Suprapubic skin (tissue), 4 donors: ENCODE results near the gene NDUFB11. TPM values are rescaled to one million over a fixed set of nuclear protein-coding genes. Genes with fewer than 3 reads are reported as not detected.

Source experiments
- DNase-seq, 2 donors: peaks; one replicate each; pipeline ENCODE4 v3.0.0-alpha.2; 2019; ENCODE audit warnings: low spot score in 2 of 2
- H3K27ac ChIP-seq: fragments of 200-600 bp; sonication (generic); one replicate; pipeline ENCODE4 v1.5.1; 2019
- H3K27me3 ChIP-seq: fragments of 200-600 bp; sonication (generic); one replicate; pipeline ENCODE4 v1.5.1; 2019
- H3K36me3 ChIP-seq: fragments of 200-600 bp; sonication (generic); one replicate; pipeline ENCODE4 v1.5.1; 2019
- H3K4me1 ChIP-seq: fragments of 200-600 bp; sonication (generic); one replicate; pipeline ENCODE4 v1.5.1; 2019
- H3K4me3 ChIP-seq: fragments of 200-600 bp; sonication (generic); one replicate; pipeline ENCODE4 v1.5.1; 2019; ENCODE audit warnings: mild to moderate bottlenecking
- H3K9me3 ChIP-seq: fragments of 200-600 bp; sonication (generic); one replicate; pipeline ENCODE4 v1.5.1; 2019
- EP300 ChIP-seq: sonication (generic); formaldehyde crosslinking; IDR thresholded peaks from one replicate; pipeline ENCODE4 v1.6.1; 2017; ENCODE audit warnings: antibody characterized with exemption
- POLR2A ChIP-seq, 2 donors: fragments of 450-650 bp; IDR thresholded peaks; one replicate each; pipeline ENCODE4 v1.6.1; 2017; ENCODE audit warnings: antibody characterized with exemption in 2 of 2, mild to moderate bottlenecking in 2 of 2, moderate library complexity in 2 of 2
- POLR2AphosphoS5 ChIP-seq, 3 donors: sonication (generic); formaldehyde crosslinking; IDR thresholded peaks; one replicate each; pipeline ENCODE4 v1.6.1; 2017; ENCODE audit warnings: antibody characterized with exemption in 3 of 3
- WGBS: methylation state at CpG from one replicate; pipeline ENCODE4 v1.1.5; 2018; 5-methylcytosine and 5-hydroxymethylcytosine counted together
- total RNA-seq, 4 donors: library from RNA; depleted of rRNA; stranded (reverse); fragments of >200 nt; gene quantifications; one replicate each; pipeline ENCODE4 v1.1.0, GENCODE V29; 2016
- TF ChIP-seq, protein P1 (sequence below), 2 donors: fragments of 200-600 bp in 1 of 2; fragments of 450-650 bp in 1 of 2; sonication (generic) in 1 of 2; IDR thresholded peaks; one replicate each; pipeline ENCODE4 v1.5.1; 2016 to 2019; ENCODE audit warnings: antibody characterized with exemption in 2 of 2, mild to moderate bottlenecking in 1 of 2, moderate library complexity in 1 of 2

NDUFB11 gene
- total RNA-seq, 4 donors from 2014 or later: 28.0 to 67.3 (median 51.7) TPM

DNA sequence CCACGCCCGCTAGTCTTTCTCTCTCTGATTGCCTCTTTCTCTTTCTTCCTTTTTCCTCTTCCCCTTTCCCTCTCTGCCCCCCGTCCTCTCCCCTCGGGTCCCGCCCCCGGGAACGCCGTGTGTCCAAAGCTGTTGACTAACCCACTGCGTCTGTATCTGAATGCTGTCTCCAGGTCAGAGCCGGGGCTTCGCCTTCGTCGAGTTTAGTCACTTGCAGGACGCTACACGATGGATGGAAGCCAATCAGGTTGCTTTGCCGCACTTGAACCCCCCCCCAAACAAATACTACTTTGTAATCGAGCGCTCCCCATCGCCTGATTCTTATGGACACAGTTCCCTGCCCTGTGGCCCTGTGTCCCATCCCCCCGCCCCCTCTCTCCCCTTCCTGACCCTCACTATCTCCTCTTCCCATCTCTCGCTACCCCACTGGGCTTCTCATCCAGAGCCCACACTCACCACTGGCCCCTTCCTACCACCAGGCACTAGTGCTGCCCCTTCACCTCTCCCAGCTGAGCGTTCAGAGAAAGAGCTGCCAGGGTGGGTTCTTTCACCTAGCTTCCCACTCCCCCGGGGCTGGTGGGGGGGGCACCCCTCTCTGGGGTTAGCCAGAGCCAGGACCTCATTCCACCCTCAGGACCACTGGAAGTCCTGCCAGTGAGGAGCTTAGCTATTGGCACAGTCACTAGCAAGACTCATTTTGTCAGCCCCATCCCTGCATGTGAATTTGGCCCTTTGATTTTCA lies 30.5 kb upstream of the NDUFB11 start:
- Histone ChIP-seq H3K9me3 (no peaks in the 10 kb centered on the region), H3K27ac (no peak overlapping the region), H3K4me1 (peaks cover 4% of the 10 kb centered on the region), H3K4me3 (no peak overlapping the region), H3K36me3 (peaks cover 73% of the 10 kb centered on the region), H3K27me3 (no peaks in the 10 kb centered on the region)
- TF ChIP-seq, protein P1, sequence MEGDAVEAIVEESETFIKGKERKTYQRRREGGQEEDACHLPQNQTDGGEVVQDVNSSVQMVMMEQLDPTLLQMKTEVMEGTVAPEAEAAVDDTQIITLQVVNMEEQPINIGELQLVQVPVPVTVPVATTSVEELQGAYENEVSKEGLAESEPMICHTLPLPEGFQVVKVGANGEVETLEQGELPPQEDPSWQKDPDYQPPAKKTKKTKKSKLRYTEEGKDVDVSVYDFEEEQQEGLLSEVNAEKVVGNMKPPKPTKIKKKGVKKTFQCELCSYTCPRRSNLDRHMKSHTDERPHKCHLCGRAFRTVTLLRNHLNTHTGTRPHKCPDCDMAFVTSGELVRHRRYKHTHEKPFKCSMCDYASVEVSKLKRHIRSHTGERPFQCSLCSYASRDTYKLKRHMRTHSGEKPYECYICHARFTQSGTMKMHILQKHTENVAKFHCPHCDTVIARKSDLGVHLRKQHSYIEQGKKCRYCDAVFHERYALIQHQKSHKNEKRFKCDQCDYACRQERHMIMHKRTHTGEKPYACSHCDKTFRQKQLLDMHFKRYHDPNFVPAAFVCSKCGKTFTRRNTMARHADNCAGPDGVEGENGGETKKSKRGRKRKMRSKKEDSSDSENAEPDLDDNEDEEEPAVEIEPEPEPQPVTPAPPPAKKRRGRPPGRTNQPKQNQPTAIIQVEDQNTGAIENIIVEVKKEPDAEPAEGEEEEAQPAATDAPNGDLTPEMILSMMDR (IDR thresholded peaks at IDR 0.05): no peak
- TF ChIP-seq POLR2AphosphoS5 (IDR thresholded peaks at IDR 0.05): no peak
- TF ChIP-seq EP300: no peak
- TF ChIP-seq POLR2A (IDR thresholded peaks at IDR 0.05): no peak
- peak in 1 of 2 donors; percentile 38 for DNase-seq
- 84% methylated on average over 23 of the region's 23 CpGs for WGBS

DNA sequence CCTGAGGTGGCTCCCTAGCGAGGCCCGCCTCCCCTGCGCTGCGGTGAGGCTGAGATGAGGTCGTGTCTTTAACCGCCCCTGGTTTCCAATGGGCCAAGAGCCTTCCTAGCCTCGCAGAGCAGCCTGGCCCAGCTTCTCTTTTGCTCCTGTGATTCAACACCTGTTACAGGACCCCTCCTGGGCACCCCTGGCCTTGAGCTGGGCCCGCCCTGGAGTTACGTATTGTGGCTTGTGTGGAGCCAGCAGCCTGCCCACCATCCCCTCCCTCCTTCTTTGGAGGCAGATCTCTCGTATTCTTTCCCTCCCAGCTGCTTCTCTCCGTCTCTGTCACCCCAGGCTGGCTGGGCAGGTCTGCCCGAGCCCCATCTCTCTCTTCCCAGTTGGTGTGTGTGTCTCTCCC lies 29.9 kb upstream of the NDUFB11 start:
- DNase-seq: peak in 1 of 2 donors; percentile 50
- H3K4me3 ChIP-seq: no peak overlapping the region
- H3K27me3 ChIP-seq: no peaks in the 10 kb centered on the region
- no peaks in the 10 kb centered on the region for H3K9me3 ChIP-seq
- peaks cover 4% of the 10 kb centered on the region for H3K4me1 ChIP-seq
- TF ChIP-seq POLR2AphosphoS5 (IDR thresholded peaks at IDR 0.05): no peak
- TF ChIP-seq POLR2A (IDR thresholded peaks at IDR 0.05): no peak
- TF ChIP-seq, protein P1 (IDR thresholded peaks at IDR 0.05): no peak
- no peak for TF ChIP-seq EP300
- H3K27ac ChIP-seq: no peak overlapping the region
- H3K36me3 ChIP-seq: peaks cover 79% of the 10 kb centered on the region
- WGBS: 82% methylated on average over 12 of the region's 12 CpGs

DNA sequence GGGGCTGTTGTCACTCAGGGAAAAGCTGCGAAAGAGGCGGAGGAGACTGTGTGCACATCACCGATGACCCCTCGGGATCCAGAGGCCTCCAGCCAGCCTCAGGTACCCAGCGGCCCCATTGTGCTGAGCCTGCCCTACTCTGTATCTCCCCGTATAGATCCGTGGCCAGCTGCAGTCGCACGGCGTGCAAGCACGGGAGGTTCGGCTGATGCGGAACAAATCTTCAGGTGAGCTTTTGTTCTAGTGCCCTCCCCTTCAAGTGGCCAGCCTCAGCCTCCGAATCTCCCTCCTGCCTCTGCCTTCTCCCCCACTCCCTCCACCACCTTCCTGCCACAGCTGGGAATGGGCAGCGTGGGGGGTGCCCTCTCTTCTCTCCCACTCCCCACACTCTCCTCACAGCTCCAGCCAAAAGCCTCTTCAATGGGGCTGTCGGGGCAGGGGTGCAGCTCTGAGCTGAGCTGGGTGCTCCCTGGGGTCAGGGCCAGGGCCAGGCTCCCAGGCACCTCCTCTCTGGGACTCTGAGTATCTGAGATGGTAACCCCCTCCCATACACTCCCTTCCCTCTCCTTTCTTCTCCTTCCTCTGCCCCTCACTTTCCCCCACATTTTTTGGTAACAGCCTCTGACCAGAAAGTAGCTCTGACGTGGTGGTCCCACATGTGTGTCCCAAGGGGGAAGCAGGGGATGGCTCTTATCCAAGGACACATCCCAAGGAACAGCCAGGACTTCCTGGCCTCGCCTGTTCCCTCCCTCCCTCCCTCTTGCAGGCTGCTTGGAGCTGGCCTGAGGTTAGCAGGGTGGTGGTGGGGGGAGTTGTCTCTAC lies 28.7 kb upstream of the NDUFB11 start:
- no peak overlapping the region for H3K4me3 ChIP-seq
- DNase-seq: peak in 1 of 2 donors; percentile 39
- H3K4me1 ChIP-seq: no peaks in the 10 kb centered on the region
- H3K36me3 ChIP-seq: peaks cover 72% of the 10 kb centered on the region
- H3K9me3 ChIP-seq: no peaks in the 10 kb centered on the region
- no peak for TF ChIP-seq EP300
- TF ChIP-seq, protein P1 (IDR thresholded peaks at IDR 0.05): no peak
- TF ChIP-seq POLR2A (IDR thresholded peaks at IDR 0.05): no peak
- no peak for TF ChIP-seq POLR2AphosphoS5 (IDR thresholded peaks at IDR 0.05)
- WGBS: 83% methylated on average over 16 of the region's 18 CpGs
- H3K27me3 ChIP-seq: no peaks in the 10 kb centered on the region
- H3K27ac ChIP-seq: no peak overlapping the region

DNA sequence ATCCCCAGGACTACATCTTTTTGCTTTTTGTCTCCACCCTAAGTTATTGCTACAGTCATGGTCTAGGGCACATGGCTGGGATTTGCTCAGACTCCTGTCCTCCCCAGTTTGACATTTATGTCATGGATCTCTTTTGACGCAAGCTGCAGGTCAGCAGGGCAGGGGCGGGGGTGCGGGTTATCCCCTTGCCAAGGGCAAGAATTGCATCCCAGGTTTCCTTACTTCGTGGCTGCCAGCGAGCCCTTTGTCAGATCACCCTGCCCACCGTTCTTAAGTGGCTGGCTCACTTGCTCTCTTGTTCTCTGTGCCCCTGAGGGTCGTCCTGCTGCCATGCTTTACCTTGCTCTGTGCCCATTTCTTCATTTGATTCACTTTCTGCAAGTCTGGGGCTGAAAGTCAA lies 28.0 kb upstream of the NDUFB11 start:
- no peaks in the 10 kb centered on the region for H3K27me3 ChIP-seq
- 83% methylated on average over 7 of the region's 7 CpGs for WGBS
- H3K36me3 ChIP-seq: peaks cover 69% of the 10 kb centered on the region
- H3K9me3 ChIP-seq: no peaks in the 10 kb centered on the region
- DNase-seq: peak; percentile 32 to 36
- H3K4me3 ChIP-seq: no peak overlapping the region
- no peak overlapping the region for H3K27ac ChIP-seq
- H3K4me1 ChIP-seq: no peaks in the 10 kb centered on the region
- TF ChIP-seq POLR2AphosphoS5 (IDR thresholded peaks at IDR 0.05) (no peak), EP300 (no peak), POLR2A (IDR thresholded peaks at IDR 0.05) (no peak)
- TF ChIP-seq, protein P1 (IDR thresholded peaks at IDR 0.05): no peak

DNA sequence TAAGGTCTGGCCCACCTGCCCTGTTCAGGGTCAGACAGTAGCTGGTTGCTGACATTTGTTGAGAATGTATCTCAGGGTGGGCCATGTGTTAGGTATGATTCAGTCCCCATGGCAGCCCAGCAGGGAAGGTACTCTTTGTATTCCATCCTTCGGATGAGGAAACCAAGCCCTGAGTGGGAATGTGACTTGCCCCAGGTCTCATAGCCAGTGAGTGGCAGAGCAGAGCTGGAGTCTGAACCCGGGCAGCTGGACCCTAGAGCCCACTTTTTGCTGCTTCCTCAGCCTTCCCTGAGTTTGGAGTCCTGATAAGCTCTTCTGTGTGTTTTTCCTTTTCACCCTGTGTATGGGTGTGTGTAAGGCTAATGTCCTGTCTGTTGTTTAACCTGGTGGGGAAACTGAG lies 27.5 kb upstream of the NDUFB11 start:
- DNase-seq: peak in 1 of 2 donors; percentile 19
- H3K9me3 ChIP-seq: no peaks in the 10 kb centered on the region
- H3K4me1 ChIP-seq: no peaks in the 10 kb centered on the region
- H3K36me3 ChIP-seq: peaks cover 63% of the 10 kb centered on the region
- no peak overlapping the region for H3K27ac ChIP-seq
- WGBS: 68% methylated on average over 2 of the region's 2 CpGs
- no peaks in the 10 kb centered on the region for H3K27me3 ChIP-seq
- no peak overlapping the region for H3K4me3 ChIP-seq
- no peak for TF ChIP-seq POLR2AphosphoS5 (IDR thresholded peaks at IDR 0.05)
- no peak for TF ChIP-seq POLR2A (IDR thresholded peaks at IDR 0.05)
- TF ChIP-seq EP300: no peak
- TF ChIP-seq, protein P1 (IDR thresholded peaks at IDR 0.05): no peak
